ENCODE results near the gene LRRC34.

The LRRC34 gene

DNA sequence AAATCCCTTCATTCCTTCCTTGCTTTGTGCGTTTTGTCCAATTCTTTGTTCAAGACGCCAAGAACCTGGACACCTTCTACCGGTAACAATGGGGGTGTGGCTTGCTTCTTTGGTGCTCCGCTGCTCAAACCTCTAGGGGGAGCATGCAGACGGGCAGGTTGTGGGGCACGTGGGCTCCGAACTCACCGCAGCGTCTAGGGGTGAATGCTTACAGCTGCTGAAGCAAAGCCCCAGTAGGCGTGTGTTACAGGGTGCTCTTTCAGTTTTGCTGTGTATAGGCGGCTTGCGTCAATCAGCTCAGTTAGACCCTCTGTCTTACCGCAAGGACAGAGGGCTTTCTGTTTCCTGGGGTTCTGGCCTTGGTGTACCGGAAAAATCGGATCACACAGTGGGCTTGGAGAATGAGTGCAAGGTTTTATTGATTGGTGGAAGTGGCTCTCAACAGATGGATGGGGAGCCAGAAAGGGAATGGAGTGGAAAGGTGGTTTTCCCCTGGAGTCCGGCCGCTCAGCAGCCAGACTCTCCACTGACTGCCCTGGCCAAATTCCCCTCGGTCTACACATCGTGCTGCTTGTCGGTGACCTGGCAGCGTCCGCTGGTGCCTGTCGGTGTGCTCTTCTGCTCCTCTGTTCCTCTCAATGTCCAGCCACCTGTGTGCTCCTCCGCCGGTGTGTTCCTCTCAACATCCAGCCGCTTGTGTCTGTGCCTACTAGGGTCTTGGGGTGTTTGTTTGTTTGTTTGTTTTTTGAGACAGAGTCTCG is 1.2 kb upstream of the LRRC34 start:
- peak; percentile 72 to 74 for DNase-seq

- DNase-seq: no peak
Observed at GRCh38 chr3:169813278-169813677, 574 bp upstream of the LRRC34 start.

- peak; percentile 64 to 78 for DNase-seq
Observed at GRCh38 chr3:169811631-169812331, 923 bp downstream of the LRRC34 start.

DNA sequence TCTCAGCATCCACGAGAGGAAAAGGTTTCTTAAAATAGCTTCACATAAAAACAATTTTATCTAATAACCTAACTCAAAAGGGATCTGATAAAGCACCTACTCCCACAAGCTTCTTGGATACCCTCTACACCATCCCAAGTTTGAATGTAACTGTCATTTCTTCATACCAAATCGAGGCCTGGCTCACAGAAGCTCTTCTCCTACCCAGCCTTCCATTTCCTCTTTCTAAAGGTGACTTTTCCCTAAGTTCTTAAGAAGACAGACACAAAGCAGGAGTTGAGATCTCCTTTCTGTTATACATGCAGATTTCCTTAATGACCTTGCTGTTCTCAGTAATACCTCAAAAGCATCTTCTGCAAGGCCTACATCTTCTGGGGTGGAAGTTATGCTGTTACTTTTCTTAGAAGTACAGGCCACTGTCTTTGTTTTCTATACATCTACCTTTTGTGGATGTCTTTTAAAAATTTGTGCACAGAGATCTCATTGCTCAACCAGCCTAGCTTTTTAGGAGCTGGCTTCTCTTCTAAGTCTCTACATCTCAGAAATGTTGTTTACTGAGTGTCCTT is 3.4 kb downstream of the LRRC34 start:
- DNase-seq: peak; percentile 24 to 27

DNA sequence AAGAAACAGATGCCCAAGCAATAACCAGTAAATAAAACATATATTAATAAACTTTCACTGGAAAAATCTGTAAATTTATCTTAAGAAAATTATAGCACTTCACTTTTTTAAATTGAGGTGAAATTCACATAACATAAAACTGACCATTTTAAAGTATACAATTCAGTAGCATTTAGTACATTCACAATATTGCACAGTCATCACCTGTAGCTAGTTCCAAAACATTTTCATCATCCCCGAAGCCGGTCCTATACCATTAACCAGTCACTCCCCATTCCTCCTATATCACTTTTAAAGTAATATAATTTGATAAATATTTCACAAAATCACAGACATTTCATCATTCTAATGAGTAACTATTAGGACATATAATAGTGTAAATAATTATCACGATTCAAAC is 8.0 kb downstream of the LRRC34 start:
- DNase-seq: no peak

DNA sequence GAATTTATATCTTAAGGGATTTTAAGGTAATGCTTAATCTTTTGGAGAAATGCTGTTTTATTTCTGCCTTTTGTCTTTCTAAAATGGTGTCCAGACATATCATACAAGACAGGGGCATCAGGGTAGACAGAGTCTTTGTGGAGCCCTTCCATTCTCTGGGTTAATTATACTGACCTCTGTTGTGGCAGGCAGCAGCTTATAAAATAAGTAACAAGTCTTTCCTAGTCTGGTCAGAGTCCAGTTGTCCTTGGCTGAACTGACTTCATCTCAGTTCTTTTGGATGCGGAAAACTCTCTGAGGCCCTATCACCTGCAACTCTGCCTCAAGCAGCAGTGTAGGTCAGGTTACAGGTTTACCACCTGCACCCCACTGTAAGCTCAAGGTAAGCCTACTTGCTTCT is 20.3 kb downstream of the LRRC34 start:
- no peak for DNase-seq

GRCh38 chr3:169790687-169791429 is 21.8 kb downstream of the LRRC34 start:
- DNase-seq: no peak

DNA sequence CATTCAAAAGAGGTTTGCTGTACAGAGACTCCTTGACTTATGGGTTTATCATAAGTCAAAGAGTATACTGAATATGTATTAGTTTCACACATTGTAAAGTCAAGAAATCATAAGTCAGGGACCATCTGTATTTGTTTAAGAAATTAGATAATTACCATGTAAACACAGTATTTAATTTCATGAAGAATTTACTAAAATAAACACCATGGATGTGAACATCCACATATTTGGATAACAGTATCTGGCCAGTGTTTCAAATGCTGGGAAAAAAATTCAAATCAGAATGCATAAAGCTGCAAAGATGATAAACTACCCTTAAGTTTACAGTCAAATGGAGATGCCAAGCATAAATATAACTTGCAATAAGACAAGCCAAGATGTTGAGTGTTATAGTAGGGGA is 22.5 kb downstream of the LRRC34 start:
- DNase-seq: no peak

DNA sequence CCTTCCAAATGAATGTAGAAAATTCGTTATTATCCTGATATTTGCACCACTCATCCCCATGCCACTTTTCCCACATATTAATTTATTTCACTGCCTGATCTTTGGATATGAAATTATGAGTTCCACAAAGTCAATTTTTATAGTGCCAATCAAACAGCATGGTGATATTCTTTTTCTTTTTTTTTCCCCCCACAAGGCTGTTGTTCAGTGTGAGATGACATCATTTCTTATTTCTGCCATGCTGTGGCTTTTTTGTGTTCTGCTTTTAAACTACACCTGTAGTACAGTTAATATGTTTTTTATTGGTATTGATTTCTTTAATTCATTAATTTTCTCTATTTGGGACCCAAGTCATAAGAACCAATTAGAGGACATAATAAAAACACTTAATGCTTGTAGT is 24.9 kb downstream of the LRRC34 start:
- no peak for DNase-seq

GRCh38 chr3:169787120-169787519 is 25.6 kb downstream of the LRRC34 start:
- DNase-seq: no peak

GRCh38 chr3:169781209-169781855 is 31.4 kb downstream of the LRRC34 start:
- DNase-seq: no peak

GRCh38 chr3:169780742-169781141 is 32.0 kb downstream of the LRRC34 start:
- DNase-seq: no peak

DNA sequence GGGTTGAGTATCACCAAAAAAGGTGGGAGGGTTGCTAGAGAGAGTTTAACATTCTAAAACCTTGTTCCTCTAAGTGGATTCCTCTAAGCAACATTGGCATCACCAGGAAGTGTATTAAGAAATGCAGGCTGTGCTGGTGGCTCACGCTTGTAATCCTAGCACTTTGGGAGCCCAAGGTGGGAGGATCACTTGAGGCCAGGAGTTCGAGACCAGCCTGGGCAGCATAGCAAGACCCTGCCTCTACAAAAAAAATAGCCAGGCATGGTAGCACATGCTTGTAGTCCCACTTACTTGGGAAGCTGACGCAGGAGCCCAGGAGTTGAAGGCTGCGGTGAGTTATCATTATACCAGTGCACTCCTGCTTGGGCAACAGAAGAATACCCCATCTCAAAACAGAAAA is 34.9 kb downstream of the LRRC34 start:
- no peak for DNase-seq

GRCh38 chr3:169774186-169774585 is 38.5 kb downstream of the LRRC34 start:
- no peak for DNase-seq

- peak; percentile 90 to 91 for DNase-seq
Observed at GRCh38 chr3:169772897-169773816, 39.5 kb downstream of the LRRC34 start, which contains the start of gene MYNN. Gene MYNN (plus strand): TSS chr3:169773396. CDS start chr3:169774296, 900 bp downstream.

- peak; percentile 55 to 66 for DNase-seq
Observed at GRCh38 chr3:169772305-169772896, 40.3 kb downstream of the LRRC34 start.

- DNase-seq: peak; percentile 92 to 95
Observed at GRCh38 chr3:169771497-169772304, 41.0 kb downstream of the LRRC34 start.

DNA sequence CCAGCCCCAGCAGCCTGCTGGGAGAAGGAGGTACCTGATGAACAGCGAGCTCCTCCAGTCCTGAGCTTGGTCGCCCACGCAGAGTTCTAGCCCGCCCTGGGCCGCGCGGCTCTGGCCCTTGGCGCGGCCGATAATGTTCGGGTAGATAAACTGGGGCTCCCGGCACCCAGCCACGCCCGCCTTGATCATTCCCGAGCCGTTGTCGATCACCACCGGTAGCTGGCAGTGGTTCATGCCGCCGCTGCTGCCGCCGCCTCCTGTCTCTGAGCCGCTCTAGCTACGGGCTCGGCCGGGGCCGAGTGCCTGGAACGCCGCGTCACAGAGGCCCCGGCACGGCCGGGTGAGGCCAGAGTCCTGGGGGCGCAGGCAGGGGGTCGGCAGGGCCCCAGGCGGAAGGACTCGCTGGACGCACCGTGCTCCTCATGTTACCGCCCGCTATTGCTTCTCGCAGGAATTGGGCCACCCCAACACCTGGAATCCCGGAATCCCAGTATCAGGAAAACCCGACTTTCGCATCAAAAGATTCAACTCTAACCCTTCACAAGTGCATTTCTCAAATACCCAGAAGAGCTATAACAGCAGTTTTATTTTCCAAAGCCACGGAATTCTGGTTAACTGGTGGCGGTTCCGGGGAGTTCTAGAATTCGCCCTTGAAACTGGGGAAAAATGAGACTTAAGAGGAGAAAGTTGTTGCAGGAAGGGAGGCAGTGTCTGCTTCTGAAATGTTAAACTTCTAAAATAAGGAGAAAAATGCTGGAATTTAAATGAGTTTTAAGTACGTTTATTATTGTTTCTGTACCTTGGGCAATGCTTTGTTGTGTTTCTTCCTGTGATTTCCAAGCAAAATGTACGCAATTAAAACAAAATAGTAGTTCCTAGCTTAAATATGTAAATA is 43.2 kb downstream of the LRRC34 start, which contains the start of gene ACTRT3:
Gene ACTRT3, minus strand, starts transcription at position 275 of the 895 bp plus-strand sequence. Its CDS starts 41 bp downstream, at position 234.
- DNase-seq: peak; percentile 62 to 68
